Activated T-helper 9 cell treated with anti-CD3 and anti-CD28 coated beads, Interleukin-2, amount 50 U/mL, for 16 hours (primary cell): ENCODE measurements around the gene TUBB1.
"Not testable (repeated sequence)": the region's sequence is repeated elsewhere in the genome, so short reads cannot be mapped to it uniquely, and the experiment has no call there.

ENCODE experiments used
- DNase-seq: peaks from one replicate; pipeline ENCODE4 v3.0.0-alpha.2; 2020; ENCODE audit warnings: low read depth

Gene TUBB1

DNA sequence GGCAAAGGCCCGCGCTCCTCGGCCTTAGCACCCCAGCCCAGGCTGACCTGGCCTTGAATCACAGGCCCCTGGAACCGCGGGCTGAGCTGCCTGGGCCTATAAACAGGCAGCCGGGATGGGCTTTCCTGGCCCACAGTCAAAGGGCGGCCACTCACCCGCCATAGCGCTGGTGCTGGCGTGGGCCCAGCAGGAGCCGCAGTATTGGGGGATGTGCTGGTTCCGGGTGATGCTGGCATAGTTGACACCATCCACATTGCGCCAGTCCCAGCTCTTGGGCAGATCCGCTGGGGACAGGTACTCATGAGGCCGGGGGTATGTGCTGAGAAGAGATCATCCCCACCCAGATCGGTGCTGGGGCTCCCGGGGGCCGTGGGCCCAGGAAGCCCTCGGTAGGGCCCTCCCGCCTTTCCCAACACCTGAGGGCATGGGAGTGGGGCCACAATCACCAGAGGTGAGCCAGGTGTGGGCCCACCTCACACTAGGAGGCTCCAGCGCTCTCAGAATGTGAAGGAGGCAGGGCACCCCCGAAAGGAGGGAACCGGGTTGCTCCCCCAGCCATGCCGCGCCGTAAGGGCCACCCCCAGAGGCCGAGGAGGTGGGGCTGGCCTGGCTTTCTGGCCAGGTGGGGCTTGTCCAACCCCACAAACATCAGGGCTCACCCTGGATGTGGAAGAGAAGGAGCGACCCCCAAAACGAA lies 12.9 kb upstream of the TUBB1 start:
- DNase-seq = no peak

DNA sequence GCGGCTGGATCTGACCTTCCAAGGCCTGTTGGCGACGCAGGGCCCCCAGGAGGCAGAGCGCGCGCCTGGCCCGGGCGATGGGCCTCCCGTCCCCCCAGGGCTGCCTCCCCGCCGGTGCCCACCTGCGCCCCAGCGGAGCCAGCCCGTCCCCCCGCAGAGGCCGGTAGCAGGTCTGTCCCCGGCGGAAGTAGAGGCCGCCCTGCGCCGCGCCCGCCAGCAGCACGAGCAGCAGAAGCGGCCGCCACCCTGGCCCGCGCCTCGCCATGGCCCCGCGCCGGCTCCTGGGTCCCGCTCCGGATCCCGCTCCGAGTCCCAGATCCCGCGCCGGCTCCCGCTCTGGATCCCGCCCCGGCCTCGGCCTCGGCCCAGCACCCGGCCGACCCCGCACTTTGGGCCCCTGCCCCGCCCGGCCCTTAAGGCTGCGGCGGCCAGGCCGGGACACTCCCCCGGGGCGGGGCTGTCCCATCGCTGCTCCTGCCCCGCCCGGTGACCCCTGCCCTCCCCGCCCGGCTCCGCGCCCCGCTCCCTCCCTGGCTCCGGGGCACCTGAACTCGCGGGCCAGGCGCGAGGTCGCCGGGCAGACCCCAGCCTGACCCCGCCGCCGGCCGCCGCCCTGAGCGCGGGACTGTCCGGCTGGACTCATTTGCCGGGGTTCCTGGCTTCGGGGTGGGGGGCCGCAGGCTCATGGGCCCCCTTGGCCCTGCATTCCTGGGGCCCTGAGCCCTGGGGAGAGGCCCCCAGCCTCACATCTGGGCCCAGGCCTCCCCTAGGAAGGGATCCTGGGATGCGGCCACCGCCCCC lies 12.2 kb upstream of the TUBB1 start, which contains the start of gene CTSZ:
Gene CTSZ, minus strand, starts transcription at position 391 of the 801 bp plus-strand sequence. Its CDS starts 126 bp downstream, at position 265.
- peak; percentile 26 for DNase-seq

DNA sequence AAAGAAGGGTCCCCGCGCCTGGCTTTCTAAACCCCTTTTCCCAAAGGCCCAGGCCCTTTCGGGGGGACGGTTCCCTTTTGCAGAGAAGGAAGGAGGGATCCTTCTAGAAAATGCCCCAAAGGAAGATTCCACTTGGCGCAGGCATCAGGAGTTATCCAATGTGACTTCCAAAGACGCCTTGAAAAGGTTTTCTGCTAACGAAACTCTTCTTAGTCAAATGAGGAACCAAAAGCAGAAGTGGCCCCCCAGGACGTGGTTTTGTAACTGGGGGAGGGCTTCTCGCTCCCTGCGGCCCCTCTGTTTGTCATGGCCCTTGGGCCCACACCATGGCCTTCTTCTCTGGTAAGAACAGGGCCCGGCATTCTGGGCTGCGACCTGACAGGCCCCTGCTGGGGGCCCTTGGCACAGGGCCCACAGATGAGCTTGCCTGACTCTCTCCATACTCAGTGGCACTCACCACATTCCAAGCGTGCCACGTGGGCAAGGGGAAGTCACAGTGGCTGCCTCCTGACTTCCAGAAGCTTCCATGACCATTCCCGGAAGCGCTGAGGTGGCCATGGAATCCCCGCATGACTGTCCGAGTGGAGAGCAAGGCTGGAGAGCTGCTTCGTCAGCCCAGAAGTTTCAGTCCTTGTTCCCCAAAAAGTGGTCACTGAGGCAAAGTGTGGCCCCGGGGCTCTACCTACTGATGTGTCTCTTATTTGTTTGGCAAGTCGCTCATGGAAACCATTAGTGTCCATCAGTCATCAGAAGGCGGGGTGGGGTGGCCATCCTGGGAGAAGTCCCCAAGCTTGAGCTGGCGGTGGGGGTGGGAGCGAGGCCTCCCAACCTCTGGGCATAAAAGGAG lies 11.3 kb upstream of the TUBB1 start:
- DNase-seq = no peak

DNA sequence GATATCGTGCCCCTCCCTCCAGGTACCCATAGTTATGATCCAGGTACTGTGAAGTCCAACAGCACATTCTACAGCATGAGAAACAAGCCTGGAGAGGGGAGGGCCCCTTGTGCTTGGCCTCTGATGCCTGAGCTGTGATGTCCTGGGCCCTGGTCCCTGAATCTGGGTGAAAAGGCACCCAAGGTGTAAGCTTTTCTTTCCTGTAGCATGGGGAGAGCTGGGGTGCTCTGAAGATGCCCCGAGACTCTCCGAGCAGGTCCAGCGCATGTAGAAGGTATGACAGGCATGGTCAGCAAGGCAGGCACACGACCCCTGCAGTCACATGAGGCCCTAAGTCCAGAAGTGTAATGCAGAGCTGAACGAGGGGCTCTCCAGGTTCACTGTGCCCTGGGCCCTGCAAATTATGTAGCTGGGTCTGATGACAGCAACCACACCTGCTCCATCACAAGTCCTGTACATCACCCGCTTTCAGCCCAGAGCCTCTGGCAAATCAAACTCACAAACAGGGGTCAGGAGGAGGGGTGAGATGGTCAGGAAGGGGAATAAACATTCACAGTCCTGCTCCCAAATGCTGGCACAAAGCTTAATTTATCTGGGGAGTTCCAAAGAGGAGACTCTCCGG lies 10.4 kb upstream of the TUBB1 start:
- no peak for DNase-seq

GRCh38 chr20:59010321-59010994 lies 8.8 kb upstream of the TUBB1 start:
- no peak for DNase-seq

GRCh38 chr20:59010995-59011873 lies 8.0 kb upstream of the TUBB1 start:
- DNase-seq = no peak

GRCh38 chr20:59011874-59012157 lies 7.4 kb upstream of the TUBB1 start:
- DNase-seq = not testable (repeated sequence)

GRCh38 chr20:59013031-59013951 lies 5.9 kb upstream of the TUBB1 start:
- DNase-seq = no peak

DNA sequence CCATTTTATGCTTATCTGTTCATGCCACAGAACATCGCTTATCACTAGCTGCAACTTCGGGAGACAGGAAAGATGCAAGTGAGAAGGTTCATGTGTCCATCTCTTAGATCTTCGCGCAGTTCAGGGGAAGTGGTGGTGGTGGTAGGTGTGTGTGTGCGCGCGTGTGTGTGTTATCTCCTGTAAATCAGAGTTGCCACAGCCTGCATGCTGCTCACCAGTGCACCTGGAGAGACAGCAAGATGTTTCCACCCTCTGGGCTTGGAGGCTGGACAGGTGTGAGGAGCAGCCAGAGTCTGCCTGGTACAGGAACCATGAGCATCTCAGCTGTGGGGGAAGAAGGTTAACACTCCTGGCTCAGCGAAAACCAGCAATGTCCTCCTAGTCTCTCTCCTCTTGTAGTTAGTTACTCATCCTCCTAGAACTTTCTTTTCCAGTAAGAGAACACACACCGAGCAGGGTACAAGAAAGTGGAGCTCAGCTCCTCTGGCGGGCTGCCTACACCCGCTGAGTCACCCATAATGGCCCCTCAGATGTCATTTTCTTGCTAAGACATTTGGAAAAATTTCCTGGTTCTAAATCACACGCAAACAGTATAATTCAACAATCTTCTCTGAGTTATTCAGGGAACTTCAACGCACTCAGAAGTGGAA lies 5.1 kb upstream of the TUBB1 start:
- no peak for DNase-seq

- no peak for DNase-seq
Observed at GRCh38 chr20:59014680-59015389, 4.4 kb upstream of the TUBB1 start.

DNA sequence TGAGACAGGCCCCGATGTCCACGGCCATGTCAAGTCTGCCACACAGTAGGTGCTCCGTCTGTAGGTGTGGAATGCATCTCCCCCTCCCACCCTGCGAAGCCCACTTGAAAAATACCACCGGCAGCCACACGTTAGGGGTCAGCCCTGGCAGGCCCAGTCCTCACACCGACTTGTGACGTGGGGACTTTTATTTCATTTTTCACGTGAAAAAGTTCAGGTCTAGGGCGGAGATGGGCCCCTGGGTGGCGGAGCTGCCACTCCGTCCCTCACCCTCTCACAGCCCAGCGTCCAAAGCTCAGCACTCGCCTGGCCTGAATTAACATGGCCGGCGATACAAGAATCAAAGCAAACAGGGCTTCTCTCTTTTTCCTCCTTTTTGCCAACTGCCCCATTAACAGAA lies 3.8 kb upstream of the TUBB1 start:
- DNase-seq = no peak

DNA sequence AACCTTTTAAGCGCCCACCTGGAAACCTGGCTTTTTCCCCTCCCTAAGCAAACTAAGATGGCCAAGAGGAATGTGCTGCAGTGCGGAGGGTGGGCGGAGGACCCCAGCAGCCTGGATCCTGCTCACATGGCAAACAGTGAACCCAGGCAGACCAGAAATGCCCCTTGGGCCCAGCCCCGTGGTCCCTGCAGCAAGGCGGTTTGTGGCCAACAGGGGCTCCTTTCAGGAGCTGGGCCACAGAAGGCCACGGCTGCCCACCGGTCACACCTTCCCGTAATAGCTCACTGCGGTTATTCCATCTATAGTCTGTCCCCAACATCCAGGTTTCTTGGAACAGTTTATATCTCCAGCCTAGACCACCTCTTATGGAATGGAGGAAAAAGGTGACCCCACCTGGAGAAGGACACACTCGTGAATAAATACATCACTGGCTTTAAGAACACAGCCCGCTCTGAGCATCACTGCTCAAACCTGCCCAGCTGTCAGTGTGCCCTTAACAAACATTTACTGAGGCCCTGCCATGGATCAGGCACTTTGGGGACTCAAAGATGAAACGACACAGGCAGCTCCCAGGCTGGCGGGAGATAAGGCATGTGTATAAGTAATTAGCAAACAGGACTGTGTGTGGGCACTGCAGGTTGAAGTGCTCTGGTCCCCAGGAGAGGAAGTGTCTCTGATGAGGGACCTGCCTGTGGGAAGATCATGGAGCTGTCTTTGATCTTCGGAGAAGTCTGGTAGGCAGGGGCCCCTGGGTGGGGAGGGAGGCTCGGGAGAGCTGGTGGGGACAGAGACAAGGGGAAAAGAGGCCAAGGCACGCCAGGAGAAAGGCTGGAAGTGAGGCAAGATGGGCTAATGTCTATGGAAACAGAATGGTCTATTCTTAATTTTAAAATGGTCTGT lies 3.2 kb upstream of the TUBB1 start:
- no peak for DNase-seq

DNA sequence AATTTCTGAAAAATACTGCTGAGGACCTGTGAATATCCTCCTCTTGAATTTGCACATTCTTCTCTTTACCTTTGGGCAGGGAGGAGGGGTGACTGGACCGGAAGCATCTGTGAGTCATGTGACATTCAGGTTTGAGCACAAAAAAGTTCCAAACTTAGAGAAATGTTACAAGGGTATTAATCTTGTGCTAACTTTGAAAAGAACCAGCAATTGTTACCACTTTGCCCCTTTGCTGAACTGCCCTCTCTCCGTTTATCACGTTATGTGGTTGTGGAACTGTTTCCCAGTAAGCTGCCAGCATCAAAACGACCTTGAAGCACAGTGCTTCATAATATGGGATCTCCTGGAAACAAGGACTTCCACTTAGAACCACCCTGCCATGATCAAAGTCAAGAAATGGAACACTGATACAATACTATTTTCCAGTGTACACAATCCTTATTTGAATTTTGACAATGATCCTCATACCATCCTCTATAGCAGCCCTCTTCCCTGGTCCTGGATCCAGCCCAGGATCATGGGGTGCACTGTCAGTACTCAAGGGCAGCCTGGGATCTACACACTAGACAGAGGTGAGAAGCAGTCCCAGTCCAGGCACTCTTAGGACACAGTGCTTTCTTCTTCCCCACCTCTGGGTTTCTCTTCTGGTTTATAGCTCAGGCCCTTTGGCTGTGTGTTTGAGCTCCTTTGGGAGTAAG lies 2.3 kb upstream of the TUBB1 start:
- no peak for DNase-seq

- no peak for DNase-seq
Observed at GRCh38 chr20:59017493-59018231, 1.6 kb upstream of the TUBB1 start.

DNA sequence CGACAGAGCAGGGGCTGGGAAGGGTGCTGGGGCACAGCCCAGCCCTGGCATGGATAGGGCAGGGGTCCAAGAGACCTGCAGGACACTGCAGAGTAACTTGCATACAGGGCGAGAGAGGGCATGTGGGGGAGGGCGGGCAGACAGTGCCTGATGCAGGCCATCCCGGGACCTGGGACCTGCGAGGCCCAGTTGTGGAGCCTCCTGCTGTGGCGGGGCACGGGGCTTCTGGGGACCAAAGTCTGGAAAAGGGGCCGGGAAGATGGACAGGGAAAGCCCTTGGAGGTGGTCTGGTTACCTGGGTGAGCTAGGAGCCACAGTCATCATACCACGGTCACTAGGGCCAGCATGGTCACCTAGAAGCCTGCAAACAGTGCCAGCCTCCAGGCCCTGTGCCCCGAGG lies 412 bp upstream of the TUBB1 start:
- DNase-seq = no peak

GRCh38 chr20:59020938-59021551 lies 1.8 kb downstream of the TUBB1 start:
- DNase-seq = no peak
